Heart left ventricle (tissue), 16 donors: ENCODE data around the gene LTBP2. TPM values are rescaled to one million over a fixed set of nuclear protein-coding genes. Genes with fewer than 3 reads are reported as not detected.

Source experiments
- ATAC-seq, 4 donors: fragments of 200-7000 bp; cut with Tn5 transposase; one replicate each; pipeline ENCODE4 v1.9.1; 2020 to 2022; ENCODE audit warnings: moderate library complexity in 4 of 4, mild to moderate bottlenecking in 3 of 4, moderate number of reproducible peaks in 1 of 4
- DNase-seq, 5 donors: peaks; one replicate each; pipeline ENCODE4 v3.0.0-alpha.2; 2020
- H3K27ac ChIP-seq, 12 donors: fragments of 200-600 bp; sonication (generic) in 4 of 12; one replicate each; pipeline versions ENCODE4 v1.5.0 to v1.8.0; 2016 to 2022; ENCODE audit warnings: mild to moderate bottlenecking in 2 of 12
- H3K27me3 ChIP-seq, 9 donors: fragments of 200-600 bp; sonication (generic) in 2 of 9; one replicate each; pipeline versions ENCODE4 v1.5.1 to v1.8.0; 2016 to 2022; ENCODE audit warnings: mild to moderate bottlenecking in 3 of 9
- H3K36me3 ChIP-seq, 9 donors: fragments of 200-600 bp; sonication (generic) in 2 of 9; one replicate each; pipeline versions ENCODE4 v1.5.0 to v1.8.0; 2018 to 2022; ENCODE audit warnings: mild to moderate bottlenecking in 2 of 9
- H3K4me1 ChIP-seq, 12 donors: fragments of 200-600 bp; sonication (generic) in 4 of 12; one replicate each; pipeline versions ENCODE4 v1.5.0 to v1.8.0; 2016 to 2022; ENCODE audit warnings: mild to moderate bottlenecking in 3 of 12
- H3K4me3 ChIP-seq, 12 donors: fragments of 200-600 bp; sonication (generic) in 4 of 12; one replicate each; pipeline versions ENCODE4 v1.5.0 to v1.8.0; 2017 to 2022; ENCODE audit warnings: mild to moderate bottlenecking in 9 of 12, moderate library complexity in 4 of 12
- H3K9me3 ChIP-seq, 12 donors: fragments of 200-600 bp; sonication (generic) in 4 of 12; one replicate each; pipeline versions ENCODE4 v1.5.0 to v1.8.0; 2016 to 2022; ENCODE audit warnings: mild to moderate bottlenecking in 1 of 12
- POLR2A ChIP-seq, 2 donors: fragments of 450-650 bp; IDR thresholded peaks; one replicate each; pipeline ENCODE4 v1.6.1; 2017; ENCODE audit warnings: antibody characterized with exemption in 2 of 2, mild to moderate bottlenecking in 2 of 2, moderate library complexity in 2 of 2
- WGBS, 4 donors: extraction: QIAGEN DNeasy Blood & Tissue Kit in 2 of 4; methylation state at CpG; one replicate each; pipeline versions ENCODE4 v1.1.5 to v1.1.7; 2013 to 2018; 5-methylcytosine and 5-hydroxymethylcytosine counted together
- intact Hi-C, 10 donors: fragments of 100-400 bp; cut with DNase I; formaldehyde crosslinking; loops; one replicate each; pipeline versions ENCODE4 v1.11.1 to v1.14.2; 2022
- polyA plus RNA-seq, 2 donors: library from polyadenylated mRNA; stranded (reverse); fragments of 200-250 nt; gene quantifications; one replicate each; pipeline ENCODE4 v1.2.3, GENCODE V29; 2013
- total RNA-seq, 9 donors: library from RNA; depleted of rRNA in 2 of 9; stranded (reverse); fragments of >200 nt in 2 of 9; fragmentation: NEBNext Ultra II Directional in 3 of 9; extraction: Animal tissue kit (Norgen Biotek cat#: 25700) in 3 of 9; gene quantifications; one replicate each; pipeline versions ENCODE4 v1.1.0 to v1.2.4, GENCODE V29; 2016 to 2023
- TF ChIP-seq, protein P1 (sequence below), 12 donors: fragments of 200-600 bp; sonication (generic) in 4 of 12; IDR thresholded peaks; one replicate each; pipeline versions ENCODE4 v1.5.0 to v1.8.0; 2018 to 2022; ENCODE audit warnings: antibody characterized with exemption in 12 of 12, mild to moderate bottlenecking in 5 of 12
- donor health status: ischemic (EF 13 %, LVEDD 7.1; RV severe dilation, severe dysfunction).
- donor health status: healthy with polysubstance abuse.
- donor health status: DM: no; HTN: yes; CAD: no.
- donor health status: DM: no; HTN: no; CAD: no.
- donor health status: ischemic (EF 25% LVEDD 6.9; RV normal size, moderate dysfunction).
- donor health status: ischemic (EF 25% LVEDD 5.7; RV mildly dilated, moderate dysfunction).
- donor health status: healthy.
- donor health status: DM: yes; HTN: yes; CAD: no.
- donor health status: ischemic (EF 35%, LVEDD 5.7; RV mildly dilated, moderate dysfunction).
- donor health status: nonischemic (EF 11% LVEDD 7.7; RV severe dilation, severe dysfunction).
- donor health status: DM: yes; HTN: yes; CAD: no.
- donor health status: PGD.
- donor health status: ischemic (EF 29% LVEDD 5.4; RV normal size, mild dysfunction).
- donor health status: nonischemic (EF 23%, LVEDD 6.1; RV moderate dilation, normal function).

Gene LTBP2
- total and polyA plus RNA-seq, 11 donors: 4.0 to 69.1 (median 29.5) TPM

DNA sequence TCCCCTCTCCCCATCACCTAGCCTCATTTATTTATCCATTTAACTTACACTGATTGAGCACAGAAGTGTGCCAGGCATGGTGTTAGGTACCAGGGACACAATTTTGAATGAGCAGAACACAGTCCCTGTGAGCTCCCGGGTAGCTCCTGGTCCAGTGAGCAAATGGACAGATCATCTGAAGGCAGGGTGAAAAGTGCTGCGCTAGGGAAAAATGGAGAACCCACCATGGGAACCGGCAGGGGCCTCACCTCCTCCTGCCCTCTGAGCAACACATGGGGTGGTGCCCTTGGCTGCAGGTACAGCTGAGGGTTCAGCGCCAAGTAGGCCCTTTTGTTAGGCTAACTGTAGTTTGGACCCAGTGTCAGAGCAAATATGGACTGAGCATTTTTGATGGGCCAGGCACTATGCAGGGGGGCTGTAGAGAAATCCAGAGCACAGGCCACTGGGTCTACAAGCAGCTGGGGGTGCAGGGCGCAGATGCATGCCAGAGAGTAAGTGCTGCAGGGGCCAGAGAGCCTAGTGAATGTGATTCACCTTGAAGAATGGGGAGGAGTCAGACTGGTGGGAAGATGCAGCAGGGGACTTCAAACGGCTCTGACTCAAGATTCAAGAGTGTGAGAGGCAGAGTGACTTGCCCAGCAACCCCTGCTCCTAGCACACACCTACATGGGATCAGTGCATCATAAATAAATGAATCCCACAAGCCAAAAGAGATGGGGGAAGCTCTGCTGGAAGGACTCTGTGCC lies 28.2 kb downstream of the LTBP2 start:
- no peak for TF ChIP-seq POLR2A (IDR thresholded peaks at IDR 0.05)
- TF ChIP-seq, protein P1, sequence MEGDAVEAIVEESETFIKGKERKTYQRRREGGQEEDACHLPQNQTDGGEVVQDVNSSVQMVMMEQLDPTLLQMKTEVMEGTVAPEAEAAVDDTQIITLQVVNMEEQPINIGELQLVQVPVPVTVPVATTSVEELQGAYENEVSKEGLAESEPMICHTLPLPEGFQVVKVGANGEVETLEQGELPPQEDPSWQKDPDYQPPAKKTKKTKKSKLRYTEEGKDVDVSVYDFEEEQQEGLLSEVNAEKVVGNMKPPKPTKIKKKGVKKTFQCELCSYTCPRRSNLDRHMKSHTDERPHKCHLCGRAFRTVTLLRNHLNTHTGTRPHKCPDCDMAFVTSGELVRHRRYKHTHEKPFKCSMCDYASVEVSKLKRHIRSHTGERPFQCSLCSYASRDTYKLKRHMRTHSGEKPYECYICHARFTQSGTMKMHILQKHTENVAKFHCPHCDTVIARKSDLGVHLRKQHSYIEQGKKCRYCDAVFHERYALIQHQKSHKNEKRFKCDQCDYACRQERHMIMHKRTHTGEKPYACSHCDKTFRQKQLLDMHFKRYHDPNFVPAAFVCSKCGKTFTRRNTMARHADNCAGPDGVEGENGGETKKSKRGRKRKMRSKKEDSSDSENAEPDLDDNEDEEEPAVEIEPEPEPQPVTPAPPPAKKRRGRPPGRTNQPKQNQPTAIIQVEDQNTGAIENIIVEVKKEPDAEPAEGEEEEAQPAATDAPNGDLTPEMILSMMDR (IDR thresholded peaks at IDR 0.05): no peak
- peak overlapping the region in 10 of 12 donors; percentile 18 to 69 (median 56) for H3K27ac ChIP-seq
- peak in 2 of 5 donors; percentile 13 to 22 for DNase-seq
- 91 to 94% (median 91%) methylated on average over 6 of the region's 6 CpGs for WGBS, 4 donors
- H3K36me3 ChIP-seq: peaks cover 0 to 4% (median 0%) of the 10 kb centered on the region in 9 donors
- peaks cover 0 to 58% (median 29%) of the 10 kb centered on the region in 12 donors for H3K4me1 ChIP-seq
- no peaks in the 10 kb centered on the region for H3K9me3 ChIP-seq
- ATAC-seq: peak in 1 of 4 donors; percentile 3
- H3K27me3 ChIP-seq: no peaks in the 10 kb centered on the region
- no peak overlapping the region for H3K4me3 ChIP-seq
- intact Hi-C loops: no loop called here

DNA sequence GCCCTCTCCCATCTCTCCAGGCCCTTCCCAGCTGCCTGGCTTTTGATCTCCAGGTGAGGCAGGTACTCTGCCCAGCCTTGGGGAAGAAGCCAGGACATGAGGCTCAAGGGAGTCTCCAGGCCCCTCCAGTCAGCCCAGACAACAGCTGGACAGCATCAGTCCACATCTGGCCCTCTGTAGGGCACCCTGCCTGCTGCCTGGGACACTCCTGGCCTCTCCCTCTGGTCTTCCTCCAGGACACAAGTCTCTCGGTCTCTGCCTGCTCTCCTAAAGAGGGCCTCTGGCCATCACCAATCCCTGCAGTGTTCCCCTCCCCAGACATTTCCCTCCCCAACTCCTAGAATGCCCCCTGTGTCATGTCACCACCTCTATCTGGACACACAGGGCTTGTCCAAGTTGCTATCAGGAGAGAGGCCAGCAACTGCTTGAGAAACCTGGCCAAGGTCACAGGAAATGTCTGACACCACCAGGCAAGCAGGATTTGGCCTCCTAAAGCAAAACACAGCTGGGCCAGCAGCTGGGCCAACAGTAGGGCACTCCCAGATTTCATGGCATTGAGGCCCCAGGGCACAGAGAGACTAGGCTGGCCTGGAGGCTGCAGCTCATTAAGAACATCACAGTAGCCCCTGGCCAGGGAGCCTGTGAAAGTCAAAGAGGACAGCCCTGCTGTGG lies 29.0 kb downstream of the LTBP2 start:
- Histone ChIP-seq H3K36me3 (peaks cover 0 to 4% (median 0%) of the 10 kb centered on the region in 9 donors), H3K27ac (peak overlapping the region in 10 of 12 donors; percentile 18 to 69 (median 56)), H3K9me3 (no peaks in the 10 kb centered on the region), H3K27me3 (no peaks in the 10 kb centered on the region), H3K4me1 (peaks cover 0 to 60% (median 29%) of the 10 kb centered on the region in 12 donors), H3K4me3 (no peak overlapping the region)
- ATAC-seq: peak; percentile 43 to 82 (median 60)
- intact Hi-C loops: no loop called here
- 17 to 57% (median 30%) methylated on average over 1 of the region's 1 CpG for WGBS, 4 donors
- peak in 3 of 5 donors; percentile 42 to 78 (median 50) for DNase-seq
- no peak for TF ChIP-seq POLR2A (IDR thresholded peaks at IDR 0.05)
- TF ChIP-seq, protein P1 (IDR thresholded peaks at IDR 0.05): no peak

DNA sequence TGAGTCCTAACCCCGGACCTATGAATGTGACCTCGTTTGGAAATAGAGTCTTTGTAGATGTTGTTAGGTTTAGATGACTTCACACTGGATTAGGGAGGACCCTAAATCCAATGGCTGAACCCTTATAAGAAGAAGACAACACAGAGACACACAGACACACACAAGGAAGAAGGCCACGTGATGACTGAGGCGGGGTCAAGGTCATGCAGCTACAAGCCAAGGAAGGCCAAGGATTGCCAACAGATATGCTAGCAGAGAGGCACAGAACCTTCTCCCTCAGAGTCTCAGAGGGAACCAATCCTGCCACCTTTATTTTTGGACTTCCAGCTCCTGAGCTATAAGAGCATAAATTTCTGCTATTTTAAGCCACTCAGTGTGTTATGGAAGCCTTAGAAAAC lies 31.8 kb downstream of the LTBP2 start:
- Histone ChIP-seq H3K27ac (no peak overlapping the region), H3K9me3 (no peaks in the 10 kb centered on the region), H3K36me3 (peaks cover 0 to 4% (median 0%) of the 10 kb centered on the region in 9 donors), H3K4me3 (no peak overlapping the region), H3K4me1 (peaks cover 0 to 74% (median 36%) of the 10 kb centered on the region in 12 donors), H3K27me3 (no peaks in the 10 kb centered on the region)
- TF ChIP-seq, protein P1 (IDR thresholded peaks at IDR 0.05): no peak
- TF ChIP-seq POLR2A (IDR thresholded peaks at IDR 0.05): no peak
- peak in 1 of 5 donors; percentile 4 for DNase-seq
- intact Hi-C loops: no loop called here
- peak in 1 of 4 donors; percentile 9 for ATAC-seq
- 68 to 94% (median 83%) methylated on average over 4 of the region's 4 CpGs for WGBS, 4 donors
